ENCODE measurements around the gene NHERF1. TPM values are rescaled to one million over a fixed set of nuclear protein-coding genes. Genes with fewer than 3 reads are reported as not detected.

The NHERF1 gene
- total RNA-seq, 2 donors from 2014 or later, result 20.2 to 30.9 TPM

- DNase-seq (ENCODE audit: low spot score), result no peak
- no peak for TF ChIP-seq CTCF (IDR thresholded peaks at IDR 0.05)
- H3K4me3 ChIP-seq, result no peak overlapping the region
- peaks cover 0 to 45% of the 10 kb centered on the region in 2 donors for H3K4me1 ChIP-seq
- H3K36me3 ChIP-seq, result peaks cover 33% of the 10 kb centered on the region
- no peaks in the 10 kb centered on the region for H3K27me3 ChIP-seq
- no peaks in the 10 kb centered on the region for H3K9me3 ChIP-seq
- H3K27ac ChIP-seq, result peak overlapping the region; percentile 73 to 83
Measured at GRCh38 chr17:74769266-74769855, 20.9 kb downstream of the NHERF1 start.

- Histone ChIP-seq H3K36me3 (peaks cover 33% of the 10 kb centered on the region), H3K9me3 (no peaks in the 10 kb centered on the region), H3K4me3 (no peak overlapping the region), H3K4me1 (peaks cover 0 to 50% of the 10 kb centered on the region in 2 donors), H3K27ac (no peak overlapping the region), H3K27me3 (no peaks in the 10 kb centered on the region)
- TF ChIP-seq CTCF (IDR thresholded peaks at IDR 0.05), result no peak
- DNase-seq (ENCODE audit: low spot score), result no peak
Measured at GRCh38 chr17:74769856-74770497, 21.5 kb downstream of the NHERF1 start.

GRCh38 chr17:74770498-74771318 lies 22.3 kb downstream of the NHERF1 start:
- TF ChIP-seq CTCF (IDR thresholded peaks at IDR 0.05), result peak; percentile 23 to 82
- Histone ChIP-seq H3K36me3 (peaks cover 33% of the 10 kb centered on the region), H3K4me3 (no peak overlapping the region), H3K4me1 (peaks cover 0 to 58% of the 10 kb centered on the region in 2 donors), H3K27ac (no peak overlapping the region), H3K27me3 (no peaks in the 10 kb centered on the region), H3K9me3 (no peaks in the 10 kb centered on the region)
- DNase-seq (ENCODE audit: low spot score), result peak; percentile 65

GRCh38 chr17:74771319-74771914 lies 23.0 kb downstream of the NHERF1 start:
- no peak overlapping the region for H3K27ac ChIP-seq
- TF ChIP-seq CTCF (IDR thresholded peaks at IDR 0.05), result no peak
- no peaks in the 10 kb centered on the region for H3K27me3 ChIP-seq
- no peaks in the 10 kb centered on the region for H3K9me3 ChIP-seq
- peaks cover 0 to 61% of the 10 kb centered on the region in 2 donors for H3K4me1 ChIP-seq
- no peak overlapping the region for H3K4me3 ChIP-seq
- peaks cover 33% of the 10 kb centered on the region for H3K36me3 ChIP-seq
- DNase-seq (ENCODE audit: low spot score), result no peak

GRCh38 chr17:74772053-74772452 lies 23.6 kb downstream of the NHERF1 start:
- no peak for DNase-seq (ENCODE audit: low spot score)
- Histone ChIP-seq H3K9me3 (no peaks in the 10 kb centered on the region), H3K4me3 (no peak overlapping the region), H3K27ac (no peak overlapping the region), H3K27me3 (no peaks in the 10 kb centered on the region), H3K36me3 (peaks cover 33% of the 10 kb centered on the region), H3K4me1 (peaks cover 0 to 63% of the 10 kb centered on the region in 2 donors)
- no peak for TF ChIP-seq CTCF (IDR thresholded peaks at IDR 0.05)

Measured in right atrium auricular region (tissue), 2 donors.